GM12891 (cell line): ENCODE measurements around the gene TCHH.

Experiments used
- POLR2A ChIP-seq: IDR thresholded peaks from 2 replicates; pipeline ENCODE4 v1.6.1; 2011; ENCODE audit warnings: low read depth, low read length, control low read depth
- POLR2AphosphoS5 ChIP-seq: IDR thresholded peaks from 2 replicates; pipeline ENCODE4 v1.6.1; 2011; ENCODE audit warnings: low read depth, low read length, control low read depth

- TF ChIP-seq POLR2AphosphoS5 (no peak), POLR2A (no peak)
Observed at GRCh38 chr1:152107984-152108881, 7.0 kb downstream of the TCHH start.
